ENCODE results near the gene OBSL1. TPM values are rescaled to one million over a fixed set of nuclear protein-coding genes. Genes with fewer than 3 reads are reported as not detected.
A peak's percentile ranks its signal among the peaks of the same experiment; 100 is the strongest.

The OBSL1 gene
- total RNA-seq, 2 experiments from 2014 or later, result 1.3 to 1.4 TPM

- Mint-ChIP-seq H3K4me3 (no peak overlapping the region), H3K27me3 (peaks cover 62% of the 10 kb centered on the region), H3K4me1 (ENCODE audit: low read depth) (peaks cover 7% of the 10 kb centered on the region), H3K27ac (no peak overlapping the region), H3K36me3 (ENCODE audit: low read depth) (no peaks in the 10 kb centered on the region), H3K9me3 (no peaks in the 10 kb centered on the region)
- DNase-seq, result no peak
- CTCF ChIA-PET, result interaction anchor here (0.9 to 10.0 kb wide), 9 partner anchors 8 to 55 kb away, joined by 3 to 283 read pairs (median 4); partner anchors contain the start of genes ASIC4 and GMPPA
- no peak for TF ChIP-seq CTCF (IDR thresholded peaks at IDR 0.05)
- ATAC-seq, result peak; percentile 28
- intact Hi-C loops (cut with micrococcal nuclease), result no loop called here
- POLR2A ChIA-PET, result interaction anchor here (0.6 kb wide), 1 partner anchor 1911 kb away, joined by 3 read pairs; no protein-coding TSS in a partner anchor
Measured at GRCh38 chr2:219522111-219523030, 49.0 kb downstream of the OBSL1 start.

- Mint-ChIP-seq H3K36me3 (ENCODE audit: low read depth) (no peaks in the 10 kb centered on the region), H3K9me3 (no peaks in the 10 kb centered on the region), H3K27ac (no peak overlapping the region), H3K4me3 (no peak overlapping the region), H3K27me3 (peaks cover 63% of the 10 kb centered on the region), H3K4me1 (ENCODE audit: low read depth) (peaks cover 7% of the 10 kb centered on the region)
- intact Hi-C loops (cut with micrococcal nuclease), result no loop called here
- ATAC-seq (peak; percentile 65), DNase-seq (peak; percentile 30)
- ChIA-PET POLR2A (interaction anchor here (0.6 kb wide), 1 partner anchor 1912 kb away, joined by 3 read pairs; no protein-coding TSS in a partner anchor), CTCF (interaction anchor here (0.6 to 4.6 kb wide), 13 partner anchors 9 to 118 kb away, joined by 3 to 34 read pairs (median 5); partner anchors contain the start of gene GMPPA)
- TF ChIP-seq CTCF (IDR thresholded peaks at IDR 0.05), result peak; percentile 50
Measured at GRCh38 chr2:219521066-219521880, 50.1 kb downstream of the OBSL1 start.

- TF ChIP-seq CTCF (IDR thresholded peaks at IDR 0.05), result no peak
- Mint-ChIP-seq H3K36me3 (ENCODE audit: low read depth) (no peaks in the 10 kb centered on the region), H3K4me3 (no peak overlapping the region), H3K27ac (no peak overlapping the region), H3K27me3 (peaks cover 69% of the 10 kb centered on the region), H3K9me3 (no peaks in the 10 kb centered on the region), H3K4me1 (ENCODE audit: low read depth) (peaks cover 7% of the 10 kb centered on the region)
- ChIA-PET CTCF (interaction anchor here (1.0 to 4.6 kb wide), 10 partner anchors 8 to 117 kb away, joined by 3 to 34 read pairs (median 6); partner anchors contain the start of gene GMPPA), POLR2A (no interaction called here)
- DNase-seq (no peak), ATAC-seq (no peak)
- intact Hi-C loops (cut with micrococcal nuclease), result no loop called here
Measured at GRCh38 chr2:219520079-219520478, 51.3 kb downstream of the OBSL1 start.

GRCh38 chr2:219519526-219519916, 51.8 kb downstream of the OBSL1 start:
- intact Hi-C loops (cut with micrococcal nuclease), result no loop called here
- POLR2A ChIA-PET, result no interaction called here

More at GRCh38 chr2:219519526-219519916, 51.8 kb downstream of the OBSL1 start:
- H3K27ac Mint-ChIP-seq, result no peak overlapping the region
- CTCF ChIA-PET, result interaction anchor here (1.0 to 4.6 kb wide), 9 partner anchors 8 to 131 kb away, joined by 3 to 34 read pairs (median 7); no protein-coding TSS in a partner anchor
- no peaks in the 10 kb centered on the region for H3K9me3 Mint-ChIP-seq
- TF ChIP-seq CTCF (IDR thresholded peaks at IDR 0.05), result no peak
- H3K27me3 Mint-ChIP-seq, result peaks cover 69% of the 10 kb centered on the region
- H3K4me1 Mint-ChIP-seq (ENCODE audit: low read depth), result peaks cover 7% of the 10 kb centered on the region
- no peak for ATAC-seq
- H3K36me3 Mint-ChIP-seq (ENCODE audit: low read depth), result no peaks in the 10 kb centered on the region
- no peak for DNase-seq
- H3K4me3 Mint-ChIP-seq, result no peak overlapping the region
